Left lung (tissue), 10 donors: ENCODE data around the gene KLRF1. TPM values are rescaled to one million over a fixed set of nuclear protein-coding genes. Genes with fewer than 3 reads are reported as not detected.
A peak's percentile ranks its signal among the peaks of the same experiment; 100 is the strongest.
"Not testable (repeated sequence)": the region's sequence is repeated elsewhere in the genome, so short reads cannot be mapped to it uniquely, and the experiment has no call there.

ENCODE experiments used
- ATAC-seq: fragments of 200-7000 bp; cut with Tn5 transposase; one replicate; pipeline ENCODE4 v1.9.1; 2020; ENCODE audit warnings: moderate library complexity
- DNase-seq, 4 donors: peaks; one replicate each; pipeline ENCODE4 v3.0.0-alpha.2; 2013 to 2020
- H3K27ac ChIP-seq, 2 donors: fragments of 200-600 bp; sonication (generic) in 1 of 2; one replicate each; pipeline versions ENCODE4 v1.5.0 to v1.8.0; 2020 to 2021
- H3K27me3 ChIP-seq, 2 donors: fragments of 200-600 bp; sonication (generic) in 1 of 2; one replicate each; pipeline versions ENCODE4 v1.5.0 to v1.8.0; 2020 to 2021
- H3K36me3 ChIP-seq, 2 donors: fragments of 200-600 bp; sonication (generic) in 1 of 2; one replicate each; pipeline versions ENCODE4 v1.5.0 to v1.8.0; 2020 to 2021
- H3K4me1 ChIP-seq, 2 donors: fragments of 200-600 bp; one replicate each; pipeline ENCODE4 v1.8.0; 2021
- H3K4me3 ChIP-seq, 2 donors: fragments of 200-600 bp; sonication (generic) in 1 of 2; one replicate each; pipeline versions ENCODE4 v1.5.0 to v1.8.0; 2020 to 2021; ENCODE audit warnings: mild to moderate bottlenecking in 1 of 2
- H3K9me3 ChIP-seq, 2 donors: fragments of 200-600 bp; sonication (generic) in 1 of 2; one replicate each; pipeline versions ENCODE4 v1.5.0 to v1.8.0; 2020 to 2021
- CTCF ChIP-seq, 2 donors: fragments of 200-600 bp; sonication (generic) in 1 of 2; IDR thresholded peaks; one replicate each; pipeline versions ENCODE4 v1.5.0 to v1.8.0; 2021; ENCODE audit warnings: antibody characterized with exemption in 2 of 2
- intact Hi-C, 2 donors: fragments of 100-400 bp; cut with DNase I; formaldehyde crosslinking; loops; one replicate each; pipeline versions ENCODE4 v1.11.2 to v1.14.2; 2022
- polyA plus RNA-seq, 6 donors: library from polyadenylated mRNA; unstranded; fragments of 120-200 nt; gene quantifications; one replicate each; pipeline ENCODE4 v1.2.1, GENCODE V29; 2013; ENCODE audit not compliant: insufficient read length in 6 of 6
- total RNA-seq, 2 donors: library from RNA; stranded (reverse); fragmentation: NEBNext Ultra II Directional; extraction: Animal tissue kit (Norgen Biotek cat#: 25700); gene quantifications; one replicate each; pipeline ENCODE4 v1.2.1, GENCODE V29; 2021
- donor health status: DM: no; HTN: yes; CAD: no.
- donor health status: DM: no; HTN: no; CAD: no.

KLRF1 gene
- total and polyA plus RNA-seq, 8 donors, result 0.59 to 2.2 (median 1.1) TPM

- H3K9me3 ChIP-seq, result no peaks in the 10 kb centered on the region
- H3K4me3 ChIP-seq, result no peak overlapping the region
- DNase-seq, result peak in 1 of 4 donors; percentile 47
- TF ChIP-seq CTCF (IDR thresholded peaks at IDR 0.05), result no peak
- H3K36me3 ChIP-seq, result no peaks in the 10 kb centered on the region
- no peak overlapping the region for H3K27ac ChIP-seq
- H3K4me1 ChIP-seq, result peaks cover 4 to 15% of the 10 kb centered on the region in 2 donors
- intact Hi-C loops, result no loop called here
- no peaks in the 10 kb centered on the region for H3K27me3 ChIP-seq
- ATAC-seq, result no peak
Observed at GRCh38 chr12:9872742-9873141, 45.5 kb downstream of the KLRF1 start.

GRCh38 chr12:9876120-9876519, 48.8 kb downstream of the KLRF1 start:
- H3K4me1 ChIP-seq, H3K27me3 ChIP-seq, ATAC-seq, H3K9me3 ChIP-seq, intact Hi-C loops, H3K27ac ChIP-seq, H3K36me3 ChIP-seq, H3K4me3 ChIP-seq: not testable (repeated sequence)
- DNase-seq, result peak in 1 of 4 donors; percentile 72

GRCh38 chr12:9880532-9881078, 53.3 kb downstream of the KLRF1 start:
- Histone ChIP-seq H3K27me3 (no peaks in the 10 kb centered on the region), H3K4me3 (no peak overlapping the region), H3K9me3 (no peaks in the 10 kb centered on the region), H3K4me1 (no peaks in the 10 kb centered on the region), H3K27ac (no peak overlapping the region), H3K36me3 (no peaks in the 10 kb centered on the region)
- no peak for ATAC-seq
- intact Hi-C loops, result no loop called here
- no peak for TF ChIP-seq CTCF (IDR thresholded peaks at IDR 0.05)
- DNase-seq, result no peak

GRCh38 chr12:9881246-9881645, 54.0 kb downstream of the KLRF1 start, which contains the start of gene KLRF2:
Gene KLRF2, plus strand, starts transcription at chr12:9881489. Its CDS starts 107 bp downstream, at chr12:9881596.
- H3K9me3 ChIP-seq, result no peaks in the 10 kb centered on the region
- H3K4me3 ChIP-seq, result no peak within 1 kb of the TSS
- ATAC-seq, result no peak
- intact Hi-C loops, result no loop called here
- H3K27ac ChIP-seq, result no peak within 1 kb of the TSS
- H3K27me3 ChIP-seq, result no peaks in the 10 kb centered on the region
- TF ChIP-seq CTCF (IDR thresholded peaks at IDR 0.05), result no peak
- DNase-seq, result no peak
- no peaks in the 10 kb centered on the region for H3K4me1 ChIP-seq
- no peaks in the 10 kb centered on the region for H3K36me3 ChIP-seq

- Histone ChIP-seq H3K4me3 (no peak overlapping the region), H3K36me3 (no peaks in the 10 kb centered on the region), H3K27ac (no peak overlapping the region), H3K9me3 (no peaks in the 10 kb centered on the region), H3K27me3 (no peaks in the 10 kb centered on the region), H3K4me1 (no peaks in the 10 kb centered on the region)
- intact Hi-C loops, result no loop called here
- DNase-seq, result no peak
- TF ChIP-seq CTCF (IDR thresholded peaks at IDR 0.05), result no peak
- ATAC-seq, result no peak
Observed at GRCh38 chr12:9881988-9882387, 54.7 kb downstream of the KLRF1 start.

- ATAC-seq (no peak), DNase-seq (no peak)
- TF ChIP-seq CTCF (IDR thresholded peaks at IDR 0.05), result no peak
- H3K4me1 ChIP-seq, result no peaks in the 10 kb centered on the region
- no peak overlapping the region for H3K4me3 ChIP-seq
- H3K27ac ChIP-seq, result no peak overlapping the region
- H3K9me3 ChIP-seq, result no peaks in the 10 kb centered on the region
- intact Hi-C loops, result no loop called here
- H3K27me3 ChIP-seq, result no peaks in the 10 kb centered on the region
- no peaks in the 10 kb centered on the region for H3K36me3 ChIP-seq
Observed at GRCh38 chr12:9883175-9883574, 55.9 kb downstream of the KLRF1 start.
